Kasumi-1 (cell line): ENCODE data around the gene SNED1.

Source experiments
- DNase-seq, 2 experiments: peaks; one replicate each; lab custom pipeline; 2025; lab: John Stamatoyannopoulos, UW

Gene SNED1

DNA sequence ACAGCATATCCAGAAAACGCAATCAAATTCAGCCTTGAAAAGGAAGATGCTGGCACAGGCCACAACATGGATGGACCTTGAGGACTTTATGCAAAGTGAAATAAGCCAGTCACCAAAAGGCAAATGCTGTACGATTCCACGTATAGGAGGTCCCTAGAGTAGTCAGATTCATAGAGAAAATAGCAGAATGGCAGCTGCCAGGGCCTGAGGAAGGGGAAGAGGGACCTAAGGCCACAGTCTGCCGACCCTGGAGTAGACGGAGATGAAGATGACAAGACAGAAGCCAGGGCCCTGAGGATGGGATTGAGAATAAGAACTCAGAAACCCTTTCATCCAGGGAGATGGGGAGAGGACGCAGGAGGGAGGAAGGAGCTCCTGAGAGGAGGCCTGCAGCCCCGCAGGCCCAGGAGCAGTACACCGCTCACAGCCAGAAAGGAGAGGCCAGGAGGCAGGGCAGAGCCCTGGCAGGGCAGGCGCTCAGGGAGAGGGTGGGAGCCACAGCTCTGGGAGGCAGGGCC, 111.7 kb downstream of the SNED1 start:
- DNase-seq, result no peak

- no peak for DNase-seq
Observed at GRCh38 chr2:241110607-241111439, 112.4 kb downstream of the SNED1 start.

- DNase-seq, result no peak
Observed at GRCh38 chr2:241111440-241111805, 113.0 kb downstream of the SNED1 start.

DNA sequence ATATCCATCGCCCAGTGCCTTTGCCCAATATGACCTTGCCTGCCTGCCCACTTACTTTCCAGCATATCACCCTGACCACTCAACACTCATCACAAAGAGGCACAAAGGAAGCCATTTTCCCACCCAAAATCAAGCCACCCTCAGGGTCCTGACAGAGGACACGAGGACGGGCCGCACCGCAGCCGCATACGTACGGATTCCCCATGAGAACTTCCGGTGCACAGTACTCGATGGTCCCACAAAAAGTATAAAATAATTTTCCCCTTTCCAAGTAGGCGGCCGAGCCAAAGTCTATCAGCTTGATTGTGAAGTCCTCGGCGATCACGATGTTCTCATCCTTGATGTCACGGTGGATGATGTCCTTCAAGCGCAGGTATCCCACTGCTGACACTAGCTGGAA, 113.6 kb downstream of the SNED1 start:
- no peak for DNase-seq

- DNase-seq, result no peak
Observed at GRCh38 chr2:241112592-241112991, 114.2 kb downstream of the SNED1 start.

- DNase-seq, result no peak
Observed at GRCh38 chr2:241114836-241115235, 116.4 kb downstream of the SNED1 start.

GRCh38 chr2:241115361-241115760, 116.9 kb downstream of the SNED1 start:
- no peak for DNase-seq

DNA sequence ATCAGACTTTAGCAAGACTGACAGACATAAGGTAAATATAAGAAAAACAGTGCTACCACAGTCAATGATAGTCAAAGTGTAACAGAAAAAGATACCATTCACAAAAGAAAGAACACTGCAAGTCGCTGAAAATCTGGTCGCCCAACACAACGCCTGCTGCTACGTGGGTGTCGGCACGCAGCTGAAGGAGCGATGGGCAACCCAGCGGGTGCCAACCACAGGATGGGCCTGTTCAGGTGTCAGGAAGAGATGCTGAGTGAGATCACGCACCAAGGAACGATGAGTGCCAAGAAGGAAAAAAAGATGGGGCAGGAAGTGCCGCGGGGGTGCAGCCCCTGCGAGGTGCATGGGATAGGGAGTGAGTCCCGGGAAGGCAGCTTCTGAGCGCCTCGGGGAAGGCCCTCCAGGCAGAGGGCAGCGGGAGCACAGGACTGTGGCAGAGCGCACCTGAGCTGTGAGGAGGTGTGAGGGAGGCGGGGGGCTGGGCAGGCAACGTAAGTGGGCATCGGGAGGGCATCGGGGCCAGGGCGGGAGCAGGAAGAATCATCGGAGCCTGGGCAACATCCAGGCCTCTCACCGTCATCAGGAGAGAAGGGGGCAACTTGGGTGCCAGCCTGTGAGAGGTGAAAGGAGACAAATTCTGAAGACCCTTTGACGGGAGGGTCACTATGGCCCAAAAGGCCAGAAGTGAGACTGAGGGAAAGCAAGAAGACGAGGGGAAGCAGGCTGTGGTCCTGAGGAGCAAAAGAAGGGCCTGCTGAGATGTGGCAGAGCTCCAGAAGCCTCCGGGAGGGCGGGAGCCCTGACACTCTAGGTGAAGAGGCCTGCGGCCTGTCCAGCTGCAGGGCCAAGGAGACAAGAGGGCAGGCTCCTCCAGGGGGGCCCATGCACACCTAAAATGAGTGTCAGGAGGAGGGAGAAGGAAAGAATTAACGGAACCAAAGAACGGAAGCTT, 118.5 kb downstream of the SNED1 start:
- DNase-seq, result no peak

GRCh38 chr2:241118737-241119505, 120.5 kb downstream of the SNED1 start:
- no peak for DNase-seq

DNA sequence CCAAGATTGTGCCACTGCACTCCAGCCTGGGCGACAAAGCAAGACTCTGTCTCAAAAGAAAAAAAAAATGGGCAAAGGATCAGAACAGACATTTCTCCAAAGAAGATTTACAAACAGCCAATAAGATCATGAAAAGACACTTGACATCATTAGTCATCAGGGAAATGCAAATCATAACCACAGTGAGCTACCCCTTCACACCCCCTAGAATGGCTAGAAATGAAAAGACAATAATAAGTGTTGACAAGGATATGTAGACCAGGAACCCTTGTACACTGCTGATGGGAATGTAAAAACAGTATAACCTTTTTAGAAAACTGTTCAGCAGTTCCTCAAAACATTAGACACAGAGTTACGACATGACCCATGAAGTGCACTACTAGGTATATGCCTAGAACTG, 122.0 kb downstream of the SNED1 start:
- no peak for DNase-seq

DNA sequence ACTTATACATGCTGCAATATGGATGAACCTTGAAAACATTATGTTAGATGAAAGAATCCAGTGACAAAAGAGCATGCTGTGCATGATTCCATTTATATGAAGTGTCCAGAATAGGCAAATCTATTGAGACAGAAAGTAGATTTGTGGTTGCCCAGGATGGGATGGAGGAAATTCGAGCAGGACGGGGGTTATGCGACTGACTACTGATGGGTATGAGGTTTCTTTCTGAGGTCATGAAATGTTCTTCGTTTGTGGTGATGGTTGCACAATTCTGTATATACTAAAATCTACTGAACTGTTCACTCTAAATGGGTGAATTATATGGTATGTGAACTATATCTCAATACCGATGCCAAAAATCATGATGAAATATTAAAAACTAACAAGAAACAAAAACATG, 122.6 kb downstream of the SNED1 start:
- no peak for DNase-seq

DNA sequence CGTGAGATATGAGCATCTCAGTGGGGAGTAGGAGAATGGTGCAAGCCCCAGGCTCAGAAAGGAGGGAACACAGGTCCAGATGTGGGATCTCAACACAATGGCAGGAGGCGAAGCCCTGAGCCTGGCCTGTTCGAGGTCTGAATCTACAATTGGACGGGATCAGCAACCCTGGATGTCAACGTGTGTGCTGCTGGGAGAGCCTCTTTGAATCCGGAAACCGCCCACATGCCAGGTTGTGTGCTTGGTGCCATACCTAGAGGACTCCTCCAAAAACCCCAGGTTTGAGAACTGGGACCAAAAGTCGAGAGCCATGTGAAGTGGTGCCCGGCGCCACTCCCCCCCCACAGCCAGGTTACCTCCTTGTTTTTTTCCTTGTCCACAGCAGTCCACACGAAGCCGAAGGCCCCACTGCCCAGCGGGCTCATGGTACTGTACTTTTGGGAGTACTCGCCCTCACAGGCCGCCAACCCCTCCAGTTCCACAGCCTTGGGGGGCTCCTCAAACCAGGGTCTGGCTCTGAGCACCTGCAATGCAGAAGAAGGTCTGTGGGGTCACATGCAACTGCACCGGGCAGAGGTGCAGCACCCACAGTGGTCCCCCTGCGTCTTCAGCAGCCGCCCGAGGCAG, 124.1 kb downstream of the SNED1 start:
- no peak for DNase-seq

GRCh38 chr2:241123816-241124536, 125.6 kb downstream of the SNED1 start:
- no peak for DNase-seq

- no peak for DNase-seq
Observed at GRCh38 chr2:241125626-241126025, 127.2 kb downstream of the SNED1 start.

- no peak for DNase-seq
Observed at GRCh38 chr2:241126201-241126611, 127.8 kb downstream of the SNED1 start.

- DNase-seq, result no peak
Observed at GRCh38 chr2:241126771-241127202, 128.4 kb downstream of the SNED1 start.

GRCh38 chr2:241128266-241128665, 129.8 kb downstream of the SNED1 start:
- no peak for DNase-seq

GRCh38 chr2:241129086-241129871, 130.9 kb downstream of the SNED1 start:
- no peak for DNase-seq

DNA sequence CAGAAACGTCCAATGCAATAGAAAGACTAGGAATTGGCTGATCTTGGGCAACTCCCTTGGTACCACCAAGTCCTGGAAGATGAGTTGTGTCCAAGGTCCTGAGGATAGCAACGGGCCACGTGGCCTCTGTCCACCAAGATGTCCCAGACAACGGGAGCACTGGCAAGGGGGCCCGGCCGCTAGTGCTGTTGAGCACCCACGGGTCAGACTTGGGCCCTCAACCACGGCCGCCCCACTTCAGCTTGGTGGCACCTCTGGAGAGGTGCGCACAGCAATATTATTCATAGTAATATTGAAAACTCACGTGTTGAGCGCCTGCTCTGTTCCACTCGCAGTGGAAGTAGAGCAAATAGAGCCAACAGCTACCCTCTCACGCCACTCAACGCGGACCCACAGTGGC, 131.9 kb downstream of the SNED1 start:
- DNase-seq, result no peak

DNA sequence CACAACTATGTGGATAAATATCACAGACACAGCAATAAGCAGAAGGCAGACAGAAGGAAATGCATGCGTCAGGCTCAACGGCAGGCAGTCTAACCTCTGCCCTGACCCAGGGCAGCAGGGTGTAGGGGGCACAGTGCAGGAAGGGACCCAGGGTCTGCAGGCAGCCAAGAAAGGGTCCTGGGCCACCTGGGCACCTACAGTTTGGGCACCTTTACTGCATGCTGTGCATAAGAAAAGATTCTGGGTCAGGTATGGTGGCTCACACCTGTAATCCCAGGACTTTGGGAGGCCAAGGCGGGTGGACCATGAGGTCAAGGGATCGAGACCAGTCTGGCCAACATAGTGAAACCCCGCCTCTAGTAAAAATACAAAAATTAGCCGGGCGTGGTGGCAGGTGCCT, 133.1 kb downstream of the SNED1 start:
- no peak for DNase-seq
